ENCODE results near the gene ZDHHC8. TPM values are rescaled to one million over a fixed set of nuclear protein-coding genes. Genes with fewer than 3 reads are reported as not detected.

Gene ZDHHC8
- total RNA-seq, 4 donors from 2014 or later, result 14.7 to 56.5 (median 17.1) TPM

GRCh38 chr22:20127869-20128618 lies 3.6 kb upstream of the ZDHHC8 start:
- intact Hi-C loops (cut with DNase I; ENCODE audit: low total_unique reads) (loop anchor here (10.0 kb wide), 1 partner anchor 153 kb away; no protein-coding TSS in a partner anchor), in situ Hi-C loops (cut with MboI; ENCODE audit: low pct_ligation_motif_present in 1 of 4, low pct_unique_long_range_greater_than_20kb in 1 of 4, low sequenced_read_pairs in 3 of 4) (no loop called here)
- Histone ChIP-seq H3K36me3 (peaks cover 0 to 11% (median 2%) of the 10 kb centered on the region in 4 donors), H3K27ac (no peak overlapping the region), H3K9me3 (no peaks in the 10 kb centered on the region), H3K27me3 (no peaks in the 10 kb centered on the region), H3K4me1 (peaks cover 7 to 15% (median 9%) of the 10 kb centered on the region in 4 donors), H3K4me3 (no peak overlapping the region)
- no peak for DNase-seq
- TF ChIP-seq POLR2A (IDR thresholded peaks at IDR 0.05), result no peak
- no peak for TF ChIP-seq POLR2AphosphoS5 (IDR thresholded peaks at IDR 0.05)
- TF ChIP-seq EP300 (IDR thresholded peaks at IDR 0.05; ENCODE audit: low read depth), result no peak
- TF ChIP-seq CTCF (IDR thresholded peaks at IDR 0.05), result no peak
- WGBS, 2 donors (ENCODE audit: low coverage in 1 of 2), result 81% methylated on average over 17 of the region's 17 CpGs; no CpG with 5 or more reads in 1 of the 2 donors

- Histone ChIP-seq H3K4me3 (no peak overlapping the region), H3K9me3 (no peaks in the 10 kb centered on the region), H3K27me3 (no peaks in the 10 kb centered on the region), H3K4me1 (peaks cover 9 to 19% (median 13%) of the 10 kb centered on the region in 4 donors), H3K36me3 (peaks cover 0 to 9% (median 2%) of the 10 kb centered on the region in 4 donors), H3K27ac (no peak overlapping the region)
- intact Hi-C loops (cut with DNase I; ENCODE audit: low total_unique reads), result loop anchor here (10.0 kb wide), 1 partner anchor 154 kb away; no protein-coding TSS in a partner anchor
- 58% methylated on average over 2 of the region's 2 CpGs; no CpG with 5 or more reads in 1 of the 2 donors for WGBS, 2 donors (ENCODE audit: low coverage in 1 of 2)
- in situ Hi-C loops (cut with MboI; ENCODE audit: low pct_ligation_motif_present in 1 of 4, low pct_unique_long_range_greater_than_20kb in 1 of 4, low sequenced_read_pairs in 3 of 4), result no loop called here
- TF ChIP-seq POLR2A (IDR thresholded peaks at IDR 0.05) (no peak), POLR2AphosphoS5 (IDR thresholded peaks at IDR 0.05) (no peak)
- no peak for DNase-seq
These were observed 3.0 kb upstream of the ZDHHC8 start for GRCh38 chr22:20128619-20128901.

DNA sequence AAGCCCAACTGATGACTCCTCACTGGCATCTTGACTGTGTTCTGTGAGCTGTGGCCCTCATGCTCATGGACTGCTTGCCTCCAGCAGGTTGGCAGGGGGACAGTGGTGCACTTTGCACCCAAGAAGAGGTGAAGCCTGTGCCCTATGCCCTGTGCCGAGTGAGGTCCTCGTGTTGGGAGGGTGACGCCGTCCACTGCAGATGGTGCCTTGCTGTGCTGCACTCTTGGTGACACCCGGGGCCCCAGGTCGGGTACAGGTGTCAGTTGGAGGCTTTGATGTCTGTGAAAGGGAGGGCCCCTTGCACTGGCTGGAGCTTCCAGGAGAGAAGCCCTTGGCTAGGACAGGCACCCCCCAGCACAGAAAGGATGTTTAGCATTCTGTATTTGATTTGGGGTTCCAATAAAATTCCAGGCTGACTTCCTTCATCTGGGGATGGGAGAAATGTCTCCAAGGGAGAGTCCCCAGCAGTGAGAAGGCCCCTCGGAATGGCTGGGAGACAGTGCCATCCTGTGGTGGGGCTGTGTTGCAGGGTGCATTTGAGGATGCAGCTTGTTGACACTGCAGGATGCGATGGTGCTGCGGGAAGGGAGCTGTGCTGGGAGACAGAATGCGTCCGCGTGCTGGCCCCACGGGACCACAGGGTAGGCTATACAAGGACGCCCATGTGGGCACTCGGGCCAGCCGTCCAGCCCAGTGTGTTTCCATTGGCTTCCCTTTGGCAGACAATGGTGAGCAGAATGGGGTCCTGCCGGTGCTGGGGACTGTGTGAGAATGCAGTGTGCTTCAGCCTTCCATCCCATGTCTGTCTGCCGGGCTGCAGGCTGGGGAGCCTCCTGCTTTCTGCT lies 2.5 kb upstream of the ZDHHC8 start:
- peaks cover 11 to 21% (median 17%) of the 10 kb centered on the region in 4 donors for H3K4me1 ChIP-seq
- no peak overlapping the region for H3K4me3 ChIP-seq
- TF ChIP-seq CTCF (IDR thresholded peaks at IDR 0.05) (peak in 3 of 5 experiments; percentile 13 to 30 (median 19)), POLR2A (IDR thresholded peaks at IDR 0.05) (no peak)
- H3K9me3 ChIP-seq, result no peaks in the 10 kb centered on the region
- in situ Hi-C loops (cut with MboI; ENCODE audit: low pct_ligation_motif_present in 1 of 4, low pct_unique_long_range_greater_than_20kb in 1 of 4, low sequenced_read_pairs in 3 of 4) (no loop called here), intact Hi-C loops (cut with DNase I; ENCODE audit: low total_unique reads) (loop anchor here (10.0 kb wide), 1 partner anchor 154 kb away; no protein-coding TSS in a partner anchor)
- peak; percentile 38 for DNase-seq
- whole genome bisulfite sequencing, 2 donors (ENCODE audit: low coverage in 1 of 2), result 0 to 35% methylated on average over 1 to 16 of the region's 18 CpGs
- peaks cover 0 to 5% (median 2%) of the 10 kb centered on the region in 4 donors for H3K36me3 ChIP-seq
- no peaks in the 10 kb centered on the region for H3K27me3 ChIP-seq
- H3K27ac ChIP-seq, result no peak overlapping the region

DNA sequence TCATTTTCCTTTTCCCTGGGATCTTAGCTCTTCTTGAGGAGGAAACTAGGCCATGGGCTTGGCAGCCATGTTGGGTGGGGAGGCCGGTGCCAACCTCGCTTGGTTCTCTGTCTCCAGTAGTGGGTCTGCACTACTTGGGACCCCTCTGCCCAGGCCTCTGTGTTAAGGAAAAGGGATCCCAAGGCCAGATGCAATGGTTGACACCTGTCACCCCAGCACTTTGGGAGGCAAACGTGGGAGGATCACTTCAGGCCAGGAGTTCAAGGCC lies 1.9 kb upstream of the ZDHHC8 start:
- 73% methylated on average over 3 of the region's 3 CpGs; no CpG with 5 or more reads in 1 of the 2 donors for WGBS, 2 donors (ENCODE audit: low coverage in 1 of 2)
- DNase-seq, result no peak
- Histone ChIP-seq H3K27ac (no peak overlapping the region), H3K9me3 (no peaks in the 10 kb centered on the region), H3K4me1 (peaks cover 11 to 26% (median 18%) of the 10 kb centered on the region in 4 donors), H3K36me3 (peaks cover 0 to 5% (median under 1%) of the 10 kb centered on the region in 4 donors), H3K27me3 (no peaks in the 10 kb centered on the region), H3K4me3 (no peak overlapping the region)
- TF ChIP-seq POLR2A (IDR thresholded peaks at IDR 0.05) (no peak), POLR2AphosphoS5 (IDR thresholded peaks at IDR 0.05) (no peak), CTCF (IDR thresholded peaks at IDR 0.05) (no peak), EP300 (IDR thresholded peaks at IDR 0.05; ENCODE audit: low read depth) (no peak)
- intact Hi-C loops (cut with DNase I; ENCODE audit: low total_unique reads), result loop anchor here (10.0 kb wide), 1 partner anchor 155 kb away; no protein-coding TSS in a partner anchor
- in situ Hi-C loops (cut with MboI; ENCODE audit: low pct_ligation_motif_present in 1 of 4, low pct_unique_long_range_greater_than_20kb in 1 of 4, low sequenced_read_pairs in 3 of 4), result no loop called here
